ENCODE measurements around the gene RABGAP1. TPM values are rescaled to one million over a fixed set of nuclear protein-coding genes. Genes with fewer than 3 reads are reported as not detected.

RABGAP1 gene
- total RNA-seq, 2 donors from 2014 or later, result 26.3 to 30.8 TPM

- H3K9me3 ChIP-seq, result no peaks in the 10 kb centered on the region
- no peak for DNase-seq (ENCODE audit: low spot score)
- peaks cover 0 to 6% of the 10 kb centered on the region in 2 donors for H3K4me1 ChIP-seq
- no peaks in the 10 kb centered on the region for H3K27me3 ChIP-seq
- no peak overlapping the region for H3K4me3 ChIP-seq
- H3K36me3 ChIP-seq, result no peaks in the 10 kb centered on the region
- no peak overlapping the region for H3K27ac ChIP-seq
- TF ChIP-seq CTCF (IDR thresholded peaks at IDR 0.05), result no peak
Observed at GRCh38 chr9:123039617-123040219, 98.9 kb downstream of the RABGAP1 start.

- no peak overlapping the region for H3K4me3 ChIP-seq
- no peaks in the 10 kb centered on the region for H3K27me3 ChIP-seq
- TF ChIP-seq CTCF (IDR thresholded peaks at IDR 0.05), result no peak
- no peaks in the 10 kb centered on the region for H3K9me3 ChIP-seq
- DNase-seq (ENCODE audit: low spot score), result no peak
- no peak overlapping the region for H3K27ac ChIP-seq
- no peaks in the 10 kb centered on the region for H3K36me3 ChIP-seq
- H3K4me1 ChIP-seq, result peaks cover 0 to 6% of the 10 kb centered on the region in 2 donors
Observed at GRCh38 chr9:123040801-123041200, 100.0 kb downstream of the RABGAP1 start.

GRCh38 chr9:123041489-123041888, 100.7 kb downstream of the RABGAP1 start:
- Histone ChIP-seq H3K4me3 (no peak overlapping the region), H3K4me1 (peaks cover 0 to 6% of the 10 kb centered on the region in 2 donors), H3K9me3 (no peaks in the 10 kb centered on the region), H3K36me3 (no peaks in the 10 kb centered on the region), H3K27ac (no peak overlapping the region), H3K27me3 (no peaks in the 10 kb centered on the region)
- DNase-seq (ENCODE audit: low spot score), result no peak
- TF ChIP-seq CTCF (IDR thresholded peaks at IDR 0.05), result no peak

GRCh38 chr9:123043081-123043939, 102.5 kb downstream of the RABGAP1 start:
- H3K4me3 ChIP-seq, result no peak overlapping the region
- H3K4me1 ChIP-seq, result peaks cover 0 to 6% of the 10 kb centered on the region in 2 donors
- H3K27ac ChIP-seq, result no peak overlapping the region
- TF ChIP-seq CTCF (IDR thresholded peaks at IDR 0.05), result no peak
- no peaks in the 10 kb centered on the region for H3K27me3 ChIP-seq
- no peaks in the 10 kb centered on the region for H3K9me3 ChIP-seq
- DNase-seq (ENCODE audit: low spot score), result no peak
- no peaks in the 10 kb centered on the region for H3K36me3 ChIP-seq

- Histone ChIP-seq H3K27ac (no peak overlapping the region), H3K4me3 (no peak overlapping the region), H3K9me3 (no peaks in the 10 kb centered on the region), H3K36me3 (no peaks in the 10 kb centered on the region), H3K27me3 (no peaks in the 10 kb centered on the region), H3K4me1 (peaks cover 0 to 8% of the 10 kb centered on the region in 2 donors)
- no peak for TF ChIP-seq CTCF (IDR thresholded peaks at IDR 0.05)
- no peak for DNase-seq (ENCODE audit: low spot score)
Observed at GRCh38 chr9:123044586-123044985, 103.8 kb downstream of the RABGAP1 start.

Measured in right atrium auricular region (tissue), 2 donors.